BLaER1 (cell line): ENCODE data around the gene LSAMP.

Experiments used
- H3K27ac ChIP-seq: shearing (Covaris generic); formaldehyde crosslinking; 2 replicates; pipeline ENCODE4 v1.8.1; 2022
- H3K27me3 ChIP-seq: shearing (Covaris generic); formaldehyde crosslinking; 2 replicates; pipeline ENCODE4 v1.8.1; 2022
- H3K36me3 ChIP-seq: shearing (Covaris generic); formaldehyde crosslinking; 2 replicates; pipeline ENCODE4 v1.8.1; 2022
- H3K4me1 ChIP-seq: shearing (Covaris generic); formaldehyde crosslinking; 2 replicates; pipeline ENCODE4 v1.8.1; 2022
- H3K4me2 ChIP-seq: shearing (Covaris generic); formaldehyde crosslinking; 2 replicates; pipeline ENCODE4 v1.8.1; 2022
- H3K4me3 ChIP-seq: shearing (Covaris generic); formaldehyde crosslinking; 2 replicates; pipeline ENCODE4 v1.8.1; 2022
- H3K9ac ChIP-seq: shearing (Covaris generic); formaldehyde crosslinking; 2 replicates; pipeline ENCODE4 v1.8.1; 2022
- H3K9me3 ChIP-seq: shearing (Covaris generic); formaldehyde crosslinking; 2 replicates; pipeline ENCODE4 v1.8.1; 2022
- H4K20me1 ChIP-seq: shearing (Covaris generic); formaldehyde crosslinking; 2 replicates; pipeline ENCODE4 v1.8.1; 2022
- Cebpa-rat ChIP-seq: shearing (Covaris generic); IDR thresholded peaks from 2 replicates; pipeline ENCODE4 v1.8.1; 2022

The LSAMP gene

DNA sequence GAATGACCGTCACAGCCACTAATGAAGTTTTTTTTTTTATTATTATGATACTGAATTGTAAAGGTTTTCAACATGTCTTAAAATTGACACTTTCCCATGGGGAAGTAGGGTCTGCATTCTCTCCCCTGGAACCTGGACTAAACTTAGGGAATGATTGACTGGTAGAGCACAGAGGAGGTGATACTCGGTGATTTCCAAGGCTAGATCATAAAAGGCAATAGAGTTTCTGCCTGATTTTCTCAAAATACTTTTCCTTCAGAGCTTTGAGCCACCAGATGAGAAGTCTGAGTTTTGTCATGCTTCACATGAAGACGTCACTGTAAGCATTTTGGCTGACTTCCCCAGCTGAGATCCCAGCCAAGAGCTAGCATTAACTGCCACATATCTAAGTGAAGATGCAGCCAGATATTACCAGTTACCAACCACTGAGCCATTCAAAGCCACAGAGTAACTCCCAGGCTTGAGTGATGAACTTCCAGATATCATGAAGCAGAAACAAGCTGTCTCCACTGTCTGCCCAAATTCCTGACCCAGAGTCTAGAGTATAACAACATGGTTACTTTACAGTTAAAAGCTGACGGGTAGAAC is 105.8 kb downstream of the LSAMP start:
- no peaks in the 10 kb centered on the region for H3K4me1 ChIP-seq
- H3K9ac ChIP-seq: no peak overlapping the region
- no peaks in the 10 kb centered on the region for H3K36me3 ChIP-seq
- no peaks in the 10 kb centered on the region for H4K20me1 ChIP-seq
- no peaks in the 10 kb centered on the region for H3K27me3 ChIP-seq
- H3K27ac ChIP-seq: no peak overlapping the region
- H3K4me2 ChIP-seq: no peak overlapping the region
- H3K4me3 ChIP-seq: no peak overlapping the region
- TF ChIP-seq Cebpa-rat: no peak
- no peaks in the 10 kb centered on the region for H3K9me3 ChIP-seq

DNA sequence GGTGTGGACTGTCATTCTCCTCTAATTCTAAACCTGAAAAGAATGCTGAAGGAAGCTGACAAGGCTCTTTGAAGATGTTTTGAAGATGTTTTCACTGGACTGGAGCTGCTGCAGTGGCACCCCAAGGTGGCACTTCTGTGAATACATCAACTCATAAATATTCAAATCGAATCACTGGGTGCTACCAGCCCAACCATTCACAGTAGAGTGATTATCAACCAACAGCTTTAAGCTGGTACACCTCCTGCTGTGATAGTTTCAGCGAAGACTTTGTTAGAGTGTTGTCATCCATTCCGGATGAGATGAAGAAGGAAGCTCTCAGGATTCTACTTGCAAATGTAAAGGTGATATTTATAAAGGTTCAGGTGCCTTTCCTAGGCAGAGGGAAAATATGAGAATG is 106.6 kb downstream of the LSAMP start:
- Histone ChIP-seq H3K9ac (no peak overlapping the region), H3K4me1 (no peaks in the 10 kb centered on the region), H3K9me3 (no peaks in the 10 kb centered on the region), H3K27ac (no peak overlapping the region), H3K27me3 (no peaks in the 10 kb centered on the region), H3K4me2 (no peak overlapping the region), H4K20me1 (no peaks in the 10 kb centered on the region), H3K36me3 (no peaks in the 10 kb centered on the region), H3K4me3 (no peak overlapping the region)
- TF ChIP-seq Cebpa-rat: no peak

DNA sequence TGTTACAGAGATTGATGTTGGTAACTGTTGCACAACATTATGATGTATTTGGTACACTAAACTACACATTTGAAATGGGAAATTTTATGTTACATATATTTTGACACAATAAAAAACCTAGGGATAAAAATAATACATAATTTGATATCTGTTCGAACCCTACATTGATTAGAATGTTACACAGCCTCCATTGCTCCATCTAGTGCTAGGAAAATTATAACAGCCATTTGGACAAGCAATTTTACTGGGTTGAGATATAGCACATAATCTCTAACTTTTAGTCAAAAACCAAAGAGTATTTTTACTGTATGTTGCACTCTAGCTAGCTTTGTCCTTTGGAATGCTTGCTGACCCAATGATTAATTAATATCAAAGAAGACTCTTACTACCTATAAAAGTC is 108.1 kb downstream of the LSAMP start:
- TF ChIP-seq Cebpa-rat: no peak
- no peaks in the 10 kb centered on the region for H4K20me1 ChIP-seq
- no peak overlapping the region for H3K4me2 ChIP-seq
- H3K36me3 ChIP-seq: no peaks in the 10 kb centered on the region
- H3K4me3 ChIP-seq: no peak overlapping the region
- no peaks in the 10 kb centered on the region for H3K27me3 ChIP-seq
- H3K4me1 ChIP-seq: no peaks in the 10 kb centered on the region
- no peak overlapping the region for H3K9ac ChIP-seq
- H3K27ac ChIP-seq: no peak overlapping the region
- peaks cover 4% of the 10 kb centered on the region; the same call in 1 of the 2 replicates for H3K9me3 ChIP-seq

DNA sequence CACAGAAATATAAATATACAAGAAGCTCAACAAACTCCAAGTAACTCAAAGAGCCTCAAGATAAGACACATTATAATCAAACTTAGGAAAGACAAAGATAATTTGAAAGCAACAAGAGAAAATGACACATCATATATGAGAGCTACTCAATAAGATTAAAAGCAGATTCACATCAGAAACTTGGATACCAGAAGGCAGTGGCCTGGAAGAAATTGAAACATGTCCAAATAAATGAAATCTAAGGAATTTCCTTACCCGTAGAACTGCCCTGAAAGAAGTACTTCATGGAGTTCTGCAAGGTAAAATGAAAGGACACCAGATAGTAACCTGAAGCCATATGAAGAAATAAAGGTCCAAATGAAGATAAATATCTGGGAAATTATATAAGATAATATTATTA is 113.9 kb downstream of the LSAMP start:
- no peaks in the 10 kb centered on the region for H3K4me1 ChIP-seq
- no peaks in the 10 kb centered on the region for H3K36me3 ChIP-seq
- no peaks in the 10 kb centered on the region for H3K27me3 ChIP-seq
- no peaks in the 10 kb centered on the region for H4K20me1 ChIP-seq
- no peak overlapping the region for H3K9ac ChIP-seq
- TF ChIP-seq Cebpa-rat: no peak
- no peak overlapping the region for H3K27ac ChIP-seq
- H3K4me2 ChIP-seq: no peak overlapping the region
- H3K4me3 ChIP-seq: no peak overlapping the region
- H3K9me3 ChIP-seq: peaks cover 4% of the 10 kb centered on the region; the same call in 1 of the 2 replicates

DNA sequence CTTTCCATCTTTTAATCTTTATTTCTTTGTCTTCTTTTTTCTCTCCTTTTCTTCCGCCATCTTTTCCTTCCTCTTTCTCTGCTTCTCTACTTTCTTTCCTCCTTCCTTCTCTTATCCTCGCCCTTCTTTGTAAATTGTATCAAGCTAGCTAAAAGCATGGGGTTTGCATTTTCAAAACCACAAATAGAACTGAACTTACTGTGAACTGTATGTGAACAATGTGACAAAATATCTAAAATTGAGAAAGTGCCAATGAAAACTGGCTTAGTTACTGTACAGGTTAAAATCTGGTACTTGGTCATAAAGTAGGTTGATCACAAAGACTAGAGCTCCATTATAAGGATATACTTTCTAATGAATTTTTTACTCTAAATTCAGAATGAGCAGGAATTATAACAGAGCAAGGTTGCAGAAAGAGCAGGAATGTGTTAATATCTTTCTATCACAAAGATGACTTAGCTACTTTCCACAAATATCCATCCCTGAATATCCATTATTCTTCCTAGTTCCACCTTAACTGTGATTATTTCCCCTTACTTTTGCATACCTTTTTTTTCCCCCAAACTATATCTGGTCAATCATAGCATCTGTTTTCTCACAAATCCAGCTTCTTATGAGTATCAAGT is 122.4 kb downstream of the LSAMP start:
- H3K4me1 ChIP-seq: no peaks in the 10 kb centered on the region
- no peak overlapping the region for H3K4me2 ChIP-seq
- H4K20me1 ChIP-seq: no peaks in the 10 kb centered on the region
- H3K36me3 ChIP-seq: no peaks in the 10 kb centered on the region
- no peak for TF ChIP-seq Cebpa-rat
- H3K9me3 ChIP-seq: no peaks in the 10 kb centered on the region
- H3K4me3 ChIP-seq: no peak overlapping the region
- H3K9ac ChIP-seq: no peak overlapping the region
- H3K27ac ChIP-seq: no peak overlapping the region
- H3K27me3 ChIP-seq: no peaks in the 10 kb centered on the region

DNA sequence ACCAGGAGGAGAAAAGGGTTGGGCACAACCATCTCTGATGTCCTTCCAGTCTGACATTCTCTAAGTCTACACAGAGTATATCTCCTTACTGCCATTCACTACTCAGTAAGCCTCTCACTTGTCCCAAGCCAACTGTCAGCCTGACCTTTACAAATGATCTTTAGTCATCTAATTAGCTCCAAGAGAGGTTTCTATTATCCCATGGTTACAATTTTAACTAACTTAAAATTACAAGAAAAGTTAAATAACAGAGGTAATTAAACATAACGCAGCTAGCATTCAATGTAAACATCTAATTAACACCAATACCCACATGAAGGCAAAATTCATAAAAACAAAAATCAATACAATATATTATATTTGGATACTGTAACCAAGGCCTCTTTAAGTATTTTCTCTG is 126.9 kb downstream of the LSAMP start:
- no peaks in the 10 kb centered on the region for H3K27me3 ChIP-seq

DNA sequence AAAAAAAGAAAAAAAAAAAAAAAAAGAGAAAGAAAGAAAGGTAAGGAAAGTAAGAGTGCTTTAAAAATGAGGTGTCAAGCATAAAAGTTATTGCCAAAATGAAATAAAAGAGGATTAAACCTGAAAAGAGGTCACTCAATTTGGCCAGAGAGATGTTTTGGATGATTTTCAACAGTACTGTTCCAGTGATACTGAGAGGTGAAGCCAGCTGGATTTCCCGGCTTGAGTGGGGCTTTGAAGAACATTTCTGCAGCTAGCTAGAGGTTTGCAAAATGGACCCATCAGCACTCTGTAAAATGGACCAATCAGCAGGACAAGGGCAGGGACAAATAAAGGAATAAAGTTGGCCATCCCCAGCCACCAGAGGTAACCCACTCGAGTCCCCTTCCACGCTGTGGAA is 128.5 kb downstream of the LSAMP start:
- H3K4me2 ChIP-seq: no peak overlapping the region
- H3K27ac ChIP-seq: no peak overlapping the region
- H4K20me1 ChIP-seq: no peaks in the 10 kb centered on the region
- no peak overlapping the region for H3K4me3 ChIP-seq
- no peak for TF ChIP-seq Cebpa-rat
- H3K36me3 ChIP-seq: no peaks in the 10 kb centered on the region
- no peaks in the 10 kb centered on the region for H3K9me3 ChIP-seq
- no peaks in the 10 kb centered on the region for H3K4me1 ChIP-seq
- H3K9ac ChIP-seq: no peak overlapping the region
- no peaks in the 10 kb centered on the region for H3K27me3 ChIP-seq

More for the DNA sequence above, 126.9 kb downstream of the LSAMP start:
- Histone ChIP-seq H3K9ac (no peak overlapping the region), H3K9me3 (no peaks in the 10 kb centered on the region), H3K4me3 (no peak overlapping the region), H4K20me1 (no peaks in the 10 kb centered on the region), H3K4me1 (no peaks in the 10 kb centered on the region), H3K4me2 (no peak overlapping the region), H3K36me3 (no peaks in the 10 kb centered on the region), H3K27ac (no peak overlapping the region)
- no peak for TF ChIP-seq Cebpa-rat

DNA sequence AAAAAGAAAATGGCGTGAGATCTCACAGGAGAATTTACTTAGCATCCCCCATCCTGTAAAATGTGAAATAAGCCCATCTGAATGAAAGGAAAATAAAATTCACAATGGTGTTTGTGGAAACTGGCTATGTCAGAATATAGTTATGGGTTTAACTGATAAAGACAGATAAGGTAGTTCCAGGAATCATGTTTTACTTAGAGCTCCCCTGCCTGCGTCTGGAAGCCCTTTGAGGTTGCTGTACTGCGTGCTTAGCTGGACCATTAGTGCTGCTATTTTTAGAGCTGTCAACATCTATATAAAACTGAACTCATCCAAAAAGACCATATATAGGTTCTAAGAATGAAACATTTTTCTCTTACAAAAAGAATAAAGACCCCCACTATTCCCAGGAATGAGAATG is 130.8 kb downstream of the LSAMP start:
- Histone ChIP-seq H3K27me3 (no peaks in the 10 kb centered on the region), H3K9me3 (no peaks in the 10 kb centered on the region), H3K27ac (no peak overlapping the region), H3K9ac (no peak overlapping the region), H3K4me3 (no peak overlapping the region), H4K20me1 (no peaks in the 10 kb centered on the region), H3K36me3 (no peaks in the 10 kb centered on the region), H3K4me2 (no peak overlapping the region), H3K4me1 (no peaks in the 10 kb centered on the region)
- no peak for TF ChIP-seq Cebpa-rat

DNA sequence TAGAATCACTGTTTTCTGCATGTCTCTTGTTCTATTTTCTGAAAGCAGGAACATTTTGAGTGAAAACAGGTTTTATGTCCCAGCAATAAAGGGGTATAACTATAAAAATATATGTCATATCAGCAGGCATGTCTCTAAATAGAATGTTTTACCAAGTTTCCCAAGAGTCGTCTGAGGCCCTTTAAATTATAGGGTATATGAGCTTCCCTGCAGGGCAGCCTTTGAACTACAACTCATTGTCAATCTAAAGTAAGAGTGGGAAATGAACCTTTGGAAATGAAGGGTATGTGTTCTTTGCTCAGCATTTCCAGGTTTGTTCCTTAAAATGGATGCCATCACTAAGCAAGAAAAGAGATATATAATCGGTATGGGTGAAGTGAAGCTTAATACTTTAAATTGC is 138.6 kb downstream of the LSAMP start:
- no peak overlapping the region for H3K4me3 ChIP-seq
- H3K36me3 ChIP-seq: no peaks in the 10 kb centered on the region
- H3K9ac ChIP-seq: no peak overlapping the region
- no peaks in the 10 kb centered on the region for H3K4me1 ChIP-seq
- no peaks in the 10 kb centered on the region for H3K9me3 ChIP-seq
- no peaks in the 10 kb centered on the region for H4K20me1 ChIP-seq
- no peak overlapping the region for H3K4me2 ChIP-seq
- no peaks in the 10 kb centered on the region for H3K27me3 ChIP-seq
- no peak for TF ChIP-seq Cebpa-rat
- no peak overlapping the region for H3K27ac ChIP-seq

DNA sequence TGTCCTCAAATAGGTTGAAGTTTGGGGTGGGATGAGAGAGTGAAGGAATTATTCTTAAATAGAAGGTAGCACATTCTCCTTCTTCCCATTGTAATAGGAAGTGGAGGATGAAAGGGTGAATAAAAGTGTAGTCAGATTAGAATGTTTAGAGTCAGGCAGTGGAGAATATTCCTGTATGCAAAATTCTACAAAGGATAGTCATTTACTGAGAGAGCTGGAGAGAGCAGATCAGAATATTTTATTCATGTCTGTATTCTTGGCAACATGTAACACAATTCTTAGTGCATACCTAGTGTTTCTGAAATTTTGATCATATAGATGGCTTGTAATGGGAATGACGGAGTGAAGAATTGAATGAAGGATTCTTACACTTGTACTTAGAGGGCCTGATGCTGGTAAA is 139.1 kb downstream of the LSAMP start:
- no peak for TF ChIP-seq Cebpa-rat
- H3K4me2 ChIP-seq: no peak overlapping the region
- no peaks in the 10 kb centered on the region for H3K27me3 ChIP-seq
- H3K9me3 ChIP-seq: no peaks in the 10 kb centered on the region
- H3K27ac ChIP-seq: no peak overlapping the region
- H3K4me3 ChIP-seq: no peak overlapping the region
- no peaks in the 10 kb centered on the region for H3K36me3 ChIP-seq
- no peak overlapping the region for H3K9ac ChIP-seq
- no peaks in the 10 kb centered on the region for H4K20me1 ChIP-seq
- no peaks in the 10 kb centered on the region for H3K4me1 ChIP-seq
